H1 (cell line): ENCODE measurements around the gene HTR3A. TPM values are rescaled to one million over a fixed set of nuclear protein-coding genes. Genes with fewer than 3 reads are reported as not detected.

Experiments used
- CTCF ChIA-PET: fragments of 300-600 bp; sonication (Branson Sonifier 250); formaldehyde crosslinking; loops from one replicate; lab custom pipeline; 2021; ENCODE audit not compliant: partially characterized antibody; lab: Charles Lee
- POLR2A ChIA-PET: fragments of 300-600 bp; sonication (Branson Sonifier 250); formaldehyde crosslinking; loops from one replicate; lab custom pipeline; 2021; ENCODE audit warnings: inconsistent platforms; ENCODE audit not compliant: partially characterized antibody; lab: Charles Lee
- DNase-seq, 2 experiments: peaks; one replicate each; pipeline versions ENCODE4 v3.0.0 to v3.0.0-alpha.2; 2010 to 2022; ENCODE audit warnings: low spot score in 2 of 2, low read depth in 1 of 2, mixed read lengths in 1 of 2
- FAIRE-seq: peaks from 2 replicates; lab custom pipeline; 2011; peaks lifted over from hg19 to GRCh38; lab: Jason Lieb, UNC
- H2AFZ ChIP-seq: 2 replicates; pipeline ENCODE4 v1.8.1; 2012; ENCODE audit warnings: low read length, inconsistent platforms
- H2AK5ac ChIP-seq: 2 replicates; pipeline ENCODE4 v1.6.1; 2013; ENCODE audit warnings: low read depth, low read length
- H2BK120ac ChIP-seq: replicated peaks from 2 replicates; pipeline ENCODE3; 2013; ENCODE audit warnings: low read depth, low read length, inconsistent platforms
- H2BK12ac ChIP-seq: 2 replicates; pipeline ENCODE4 v1.6.1; 2013; ENCODE audit warnings: low read depth, low read length
- H2BK15ac ChIP-seq: 2 replicates; pipeline ENCODE4 v1.6.1; 2013; ENCODE audit warnings: low read length
- H2BK20ac ChIP-seq: 2 replicates; pipeline ENCODE4 v1.6.1; 2013; ENCODE audit warnings: low read length
- H2BK5ac ChIP-seq: 2 replicates; pipeline ENCODE4 v1.6.1; 2013; ENCODE audit warnings: low read depth, low read length
- H3K14ac ChIP-seq: 2 replicates; pipeline ENCODE4 v1.6.1; 2013; ENCODE audit warnings: inconsistent platforms; ENCODE audit not compliant: insufficient read length
- H3K18ac ChIP-seq: 2 replicates; pipeline ENCODE4 v1.6.1; 2013; ENCODE audit warnings: low read length; ENCODE audit errors: extremely low read depth
- H3K23ac ChIP-seq: 2 replicates; pipeline ENCODE4 v1.6.1; 2013; ENCODE audit warnings: inconsistent platforms; ENCODE audit not compliant: insufficient read length
- H3K23me2 ChIP-seq: 2 replicates; pipeline ENCODE4 v1.6.1; 2013; ENCODE audit warnings: low read depth, low read length
- H3K27ac ChIP-seq: 2 replicates; pipeline ENCODE4 v1.6.1; 2011; ENCODE audit warnings: low read depth, low read length, inconsistent platforms
- H3K27me3 ChIP-seq, 4 experiments: replicated peaks in 1 of 4; 1 replicate in 1 of 4; 2 replicates in 3 of 4; pipeline versions ENCODE4 v1.6.1 to v1.8.1; 2011 to 2013; ENCODE audit warnings: low read length in 3 of 4, mild to moderate bottlenecking in 3 of 4, inconsistent platforms in 2 of 4, mixed read lengths in 2 of 4, moderate library complexity in 1 of 4; ENCODE audit not compliant: control insufficient read depth in 3 of 4, insufficient read depth in 3 of 4; ENCODE audit errors: extremely low read depth in 1 of 4
- H3K36me3 ChIP-seq, 4 experiments: 2 replicates each; pipeline versions ENCODE4 v1.6.1 to v1.8.1; 2011 to 2013; ENCODE audit warnings: mild to moderate bottlenecking in 4 of 4, low read length in 3 of 4, moderate library complexity in 2 of 4, control low read depth in 1 of 4, inconsistent platforms in 1 of 4; ENCODE audit not compliant: insufficient read depth in 4 of 4, control insufficient read depth in 2 of 4
- H3K4ac ChIP-seq: replicated peaks from 2 replicates; pipeline ENCODE3; 2013; ENCODE audit warnings: low read length, low read depth, mixed read lengths, inconsistent platforms; ENCODE audit not compliant: insufficient read length
- H3K4me1 ChIP-seq, 4 experiments: replicated peaks in 1 of 4; 1 replicate in 1 of 4; 2 replicates in 3 of 4; pipeline versions ENCODE4 v1.6.1 to v1.8.1; 2011 to 2013; ENCODE audit warnings: low read length in 3 of 4, inconsistent platforms in 2 of 4, mixed read lengths in 1 of 4; ENCODE audit not compliant: insufficient read depth in 4 of 4, control insufficient read depth in 3 of 4
- H3K4me2 ChIP-seq, 2 experiments: 2 replicates each; pipeline versions ENCODE4 v1.6.1 to v1.8.1; 2011 to 2013; ENCODE audit warnings: low read depth in 2 of 2, low read length in 2 of 2, control low read depth in 1 of 2, inconsistent platforms in 1 of 2, mild to moderate bottlenecking in 1 of 2; ENCODE audit not compliant: insufficient read depth in 1 of 2
- H3K4me3 ChIP-seq, 4 experiments: fragments of 200-600, 300-600 bp in 1 of 4; sonication (generic), shearing (Covaris generic), sonication (Bioruptor Twin) in 1 of 4; 2 replicates each; pipeline versions ENCODE4 v1.5.1 to v1.8.1; 2011 to 2016; ENCODE audit warnings: low read length in 4 of 4, low read depth in 3 of 4, control low read depth in 2 of 4, inconsistent platforms in 2 of 4, mild to moderate bottlenecking in 2 of 4, mixed read lengths in 1 of 4, moderate library complexity in 1 of 4; ENCODE audit not compliant: insufficient read depth in 2 of 4; ENCODE audit errors: extremely low read depth in 1 of 4
- H3K56ac ChIP-seq: replicated peaks from 2 replicates; pipeline ENCODE3; 2013; ENCODE audit warnings: low read depth, mild to moderate bottlenecking, mixed read lengths, low read length, inconsistent platforms; ENCODE audit not compliant: insufficient read length
- H3K79me1 ChIP-seq: 2 replicates; pipeline ENCODE4 v1.6.1; 2013; ENCODE audit warnings: low read depth, low read length, control low read depth
- H3K79me2 ChIP-seq, 2 experiments: 2 replicates each; pipeline versions ENCODE4 v1.6.1 to v1.8.1; 2012 to 2013; ENCODE audit warnings: low read length in 2 of 2, mild to moderate bottlenecking in 2 of 2, inconsistent platforms in 1 of 2; ENCODE audit not compliant: insufficient read depth in 2 of 2, control insufficient read depth in 1 of 2
- H3K9ac ChIP-seq, 4 experiments: replicated peaks in 1 of 4; 1 replicate in 1 of 4; 2 replicates in 3 of 4; pipeline versions ENCODE4 v1.6.1 to v1.8.1; 2011 to 2013; ENCODE audit warnings: low read depth in 3 of 4, low read length in 3 of 4, control low read depth in 2 of 4, mild to moderate bottlenecking in 2 of 4, moderate library complexity in 2 of 4, inconsistent platforms in 1 of 4; ENCODE audit errors: extremely low read depth in 1 of 4
- H3K9me3 ChIP-seq, 2 experiments: 2 replicates each; pipeline versions ENCODE4 v1.6.1 to v1.8.1; 2012 to 2013; ENCODE audit warnings: mild to moderate bottlenecking in 2 of 2, moderate library complexity in 2 of 2, control low read depth in 1 of 2, inconsistent platforms in 1 of 2, low read depth in 1 of 2, low read length in 1 of 2, mixed read lengths in 1 of 2; ENCODE audit not compliant: insufficient read depth in 2 of 2
- H4K20me1 ChIP-seq, 2 experiments: replicated peaks in 1 of 2; 2 replicates each; pipeline versions ENCODE3 to v1.8.1; 2011 to 2013; ENCODE audit warnings: inconsistent platforms in 2 of 2, low read length in 2 of 2, mild to moderate bottlenecking in 1 of 2; ENCODE audit not compliant: insufficient read depth in 2 of 2, control insufficient read depth in 1 of 2
- H4K5ac ChIP-seq: 2 replicates; pipeline ENCODE4 v1.6.1; 2013; ENCODE audit warnings: low read length, low read depth, mixed read lengths, inconsistent platforms; ENCODE audit not compliant: insufficient read length
- H4K8ac ChIP-seq: 2 replicates; pipeline ENCODE4 v1.8.0; 2013; ENCODE audit warnings: mild to moderate bottlenecking, moderate library complexity, low read length, inconsistent platforms; ENCODE audit not compliant: insufficient read depth; ENCODE audit errors: extremely low read depth
- H4K91ac ChIP-seq: replicated peaks from 2 replicates; pipeline ENCODE3; 2013; ENCODE audit warnings: low read length, mixed read lengths, inconsistent platforms; ENCODE audit not compliant: insufficient read length
- RFX5 ChIP-seq: IDR thresholded peaks from 2 replicates; pipeline ENCODE4 v1.6.1; 2011; ENCODE audit warnings: low read depth, low read length, improper control_type of control experiment, borderline replicate concordance
- SIRT6 ChIP-seq: IDR thresholded peaks from one replicate; pipeline ENCODE4 v1.7.1; 2012; ENCODE audit warnings: low read length, inconsistent platforms
- WGBS, 2 experiments: shearing (Covaris generic) in 1 of 2; methylation state at CpG; one replicate each; pipeline versions ENCODE4 v1.1.6 to v1.1.7; 2013 to 2015; ENCODE audit warnings: low lambda C conversion rate in 2 of 2, mixed read lengths in 2 of 2, inconsistent platforms in 1 of 2, low coverage in 1 of 2, missing lambda C conversion rate in 1 of 2; ENCODE audit not compliant: insufficient replicate concordance in 2 of 2, insufficient coverage in 1 of 2, insufficient read length in 1 of 2; ENCODE audit errors: extremely low coverage in 1 of 2, missing lambda C conversion rate in 1 of 2; 5-methylcytosine and 5-hydroxymethylcytosine counted together
- polyA plus RNA-seq, 7 experiments: library from polyadenylated mRNA; depleted of rRNA in 3 of 7; stranded (reverse) in 5 of 7; unstranded in 2 of 7; fragments of >200 nt in 5 of 7; fragments of 200-250 nt in 2 of 7; gene quantifications; 1 replicate in 5 of 7; 2 replicates in 1 of 7; 4 replicates in 1 of 7; pipeline versions ENCODE4 v1.2.1 to v1.2.3, GENCODE V29; 2011 to 2013; ENCODE audit warnings: missing spikeins in 2 of 7, mixed read lengths in 2 of 7
- total RNA-seq: library from RNA; stranded (reverse); fragmentation: NEBNext Ultra II Directional; extraction: Animal tissue kit (Norgen Biotek cat#: 25700); gene quantifications from 2 replicates; pipeline ENCODE4 v1.2.1, GENCODE V29; 2021
- TF ChIP-seq, protein P1 (sequence below): IDR thresholded peaks from 2 replicates; pipeline ENCODE4 v1.6.1; 2012; ENCODE audit warnings: inconsistent platforms

The HTR3A gene
- total and polyA plus RNA-seq, 2 of the 8 experiments (the other 6 are each of a cell fraction or from before 2014, with no cell fraction given) = 7.5 to 8.9 TPM

DNA sequence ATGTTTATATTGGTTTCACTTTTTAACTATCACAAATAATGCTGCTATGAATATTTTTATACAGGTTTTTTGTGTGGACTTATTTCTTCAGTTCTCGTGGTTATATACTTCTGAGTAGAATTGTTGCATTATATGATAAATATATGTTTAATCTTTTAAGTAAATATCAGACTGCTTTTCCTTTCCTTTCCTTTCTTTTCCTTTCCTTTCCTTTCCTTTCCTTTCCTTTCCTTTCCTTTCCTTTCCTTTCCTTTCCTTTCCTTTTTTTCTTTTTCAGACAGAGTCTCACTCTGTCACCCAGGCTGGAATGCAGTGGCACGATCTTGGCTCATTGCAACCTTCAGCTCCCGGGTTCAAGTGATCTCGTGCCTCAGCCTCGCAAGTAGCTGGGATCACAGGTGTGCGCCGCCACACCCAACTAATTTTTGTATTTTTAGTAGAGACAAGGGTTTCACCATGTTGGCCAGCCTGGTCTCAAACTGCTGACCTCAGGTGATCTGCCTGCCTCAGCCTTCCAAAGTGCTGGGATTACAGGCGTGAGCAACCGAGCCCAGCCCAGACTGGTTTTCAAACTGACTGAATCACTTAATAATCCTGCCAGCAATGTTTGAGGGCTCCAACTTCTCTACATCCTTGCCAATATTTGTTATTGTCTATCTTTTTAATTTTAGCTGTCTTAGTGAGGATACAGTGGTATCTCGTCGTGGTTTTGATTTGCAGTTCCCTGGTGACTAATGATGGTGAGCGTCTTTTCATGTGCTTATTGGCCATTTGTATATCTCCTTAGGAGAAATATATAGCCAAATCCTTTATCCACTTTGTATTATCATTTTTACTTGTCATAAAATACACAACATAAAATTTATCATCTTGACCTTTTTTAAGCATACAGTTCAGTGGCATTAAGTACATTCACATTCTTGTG, 48.4 kb upstream of the HTR3A start:
- no peak overlapping the region for H2BK12ac ChIP-seq
- no peak overlapping the region for H3K4me2 ChIP-seq
- H3K79me1 ChIP-seq = no peaks in the 10 kb centered on the region
- H4K20me1 ChIP-seq = no peaks in the 10 kb centered on the region
- no peak overlapping the region for H3K23ac ChIP-seq
- H3K4ac ChIP-seq = no peak overlapping the region
- ChIA-PET CTCF (interaction anchor here (0.6 to 1.2 kb wide), 3 partner anchors 9 to 128 kb away, joined by 3 read pairs; no protein-coding TSS in a partner anchor), POLR2A (no interaction called here)
- no peak overlapping the region for H3K18ac ChIP-seq
- H3K4me3 ChIP-seq = no peak overlapping the region
- no peaks in the 10 kb centered on the region for H3K36me3 ChIP-seq
- H2BK120ac ChIP-seq = no peak overlapping the region
- H2AK5ac ChIP-seq = no peak overlapping the region
- H3K9ac ChIP-seq = no peak overlapping the region
- H2BK15ac ChIP-seq = no peak overlapping the region
- no peaks in the 10 kb centered on the region for H3K23me2 ChIP-seq
- H3K14ac ChIP-seq = no peak overlapping the region
- 86% methylated on average over 12 of the region's 12 CpGs; no CpG with 5 or more reads in 1 of the 2 experiments for WGBS, 2 experiments
- no peak overlapping the region for H4K5ac ChIP-seq
- H2BK20ac ChIP-seq = no peak overlapping the region
- H4K8ac ChIP-seq = no peak overlapping the region
- H3K79me2 ChIP-seq = no peaks in the 10 kb centered on the region
- H2AFZ ChIP-seq = no peak overlapping the region
- peak; percentile 67; the same call in 1 of the 2 replicates for TF ChIP-seq RFX5
- no peak for TF ChIP-seq SIRT6
- TF ChIP-seq, protein P1, sequence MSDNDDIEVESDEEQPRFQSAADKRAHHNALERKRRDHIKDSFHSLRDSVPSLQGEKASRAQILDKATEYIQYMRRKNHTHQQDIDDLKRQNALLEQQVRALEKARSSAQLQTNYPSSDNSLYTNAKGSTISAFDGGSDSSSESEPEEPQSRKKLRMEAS = no peak
- H3K27me3 ChIP-seq = no peaks in the 10 kb centered on the region
- H3K56ac ChIP-seq = no peak overlapping the region
- no peak for DNase-seq
- H2BK5ac ChIP-seq = no peak overlapping the region
- no peak for FAIRE-seq
- no peak overlapping the region for H4K91ac ChIP-seq
- H3K4me1 ChIP-seq = no peaks in the 10 kb centered on the region
- no peaks in the 10 kb centered on the region for H3K9me3 ChIP-seq
- no peak overlapping the region for H3K27ac ChIP-seq
